Right lobe of liver (tissue), 6 donors: ENCODE data around the gene SNX14. TPM values are rescaled to one million over a fixed set of nuclear protein-coding genes. Genes with fewer than 3 reads are reported as not detected.

Experiments used
- ATAC-seq, 4 donors: fragments of 200-7000 bp; cut with Tn5 transposase; one replicate each; pipeline ENCODE4 v1.9.1; 2020; ENCODE audit warnings: mild to moderate bottlenecking in 4 of 4, moderate library complexity in 4 of 4
- DNase-seq, 3 donors: peaks; one replicate each; pipeline ENCODE4 v3.0.0-alpha.2; 2020
- H3K27ac ChIP-seq, 3 donors: fragments of 200-600 bp; one replicate each; pipeline ENCODE4 v1.8.0; 2022
- H3K27me3 ChIP-seq, 2 donors: fragments of 200-600 bp; one replicate each; pipeline ENCODE4 v1.8.0; 2022
- H3K36me3 ChIP-seq, 4 donors: fragments of 200-600 bp; sonication (generic) in 1 of 4; one replicate each; pipeline versions ENCODE4 v1.5.1 to v1.8.0; 2017 to 2022; ENCODE audit warnings: control low read depth in 1 of 4
- H3K4me1 ChIP-seq, 4 donors: fragments of 200-600 bp; sonication (generic) in 1 of 4; one replicate each; pipeline versions ENCODE4 v1.5.1 to v1.8.0; 2017 to 2022; ENCODE audit warnings: control low read depth in 1 of 4
- H3K4me3 ChIP-seq, 3 donors: fragments of 200-600 bp; one replicate each; pipeline ENCODE4 v1.8.0; 2022
- H3K9me3 ChIP-seq, 4 donors: fragments of 200-600 bp; sonication (generic) in 1 of 4; one replicate each; pipeline versions ENCODE4 v1.5.1 to v1.8.0; 2017 to 2022; ENCODE audit warnings: control low read depth in 1 of 4
- POLR2A ChIP-seq: fragments of 450-650 bp; IDR thresholded peaks from one replicate; pipeline ENCODE4 v1.6.1; 2017; ENCODE audit warnings: antibody characterized with exemption, mild to moderate bottlenecking
- WGBS: methylation state at CpG from one replicate; pipeline ENCODE4 v1.1.6; 2018; ENCODE audit warnings: low coverage, low lambda C conversion rate; ENCODE audit not compliant: insufficient coverage; ENCODE audit errors: missing lambda C conversion rate; 5-methylcytosine and 5-hydroxymethylcytosine counted together
- intact Hi-C, 2 donors: fragments of 100-400 bp; cut with DNase I; formaldehyde crosslinking; loops; one replicate each; pipeline versions ENCODE4 v1.11.2 to v1.14.1; 2022
- total RNA-seq, 6 experiments: library from RNA; depleted of rRNA in 2 of 6; stranded (reverse); fragments of >200 nt in 2 of 6; fragmentation: NEBNext Ultra II Directional in 3 of 6; extraction: Animal tissue kit (Norgen Biotek cat#: 25700) in 3 of 6; gene quantifications; one replicate each; pipeline versions ENCODE4 v1.1.0 to v1.2.4, GENCODE V29; 2016 to 2023
- TF ChIP-seq, protein P1 (sequence below), 4 donors: fragments of 200-600 bp in 3 of 4; fragments of 450-650 bp in 1 of 4; IDR thresholded peaks; one replicate each; pipeline versions ENCODE4 v1.5.1 to v1.8.0; 2016 to 2022; ENCODE audit warnings: antibody characterized with exemption in 4 of 4, mild to moderate bottlenecking in 2 of 4
- donor health status: DM: no; HTN: yes; CAD: no.
- donor health status: DM: no; HTN: no; CAD: no.
- donor health status: DM: no; HTN: no; CAD: no.
- donor health status: DM: no; HTN: yes; CAD: no.
- donor health status: DM: no; HTN: yes; CAD: no.

Gene SNX14
- total RNA-seq, 6 experiments from 2014 or later = 35.0 to 72.5 (median 51.9) TPM

DNA sequence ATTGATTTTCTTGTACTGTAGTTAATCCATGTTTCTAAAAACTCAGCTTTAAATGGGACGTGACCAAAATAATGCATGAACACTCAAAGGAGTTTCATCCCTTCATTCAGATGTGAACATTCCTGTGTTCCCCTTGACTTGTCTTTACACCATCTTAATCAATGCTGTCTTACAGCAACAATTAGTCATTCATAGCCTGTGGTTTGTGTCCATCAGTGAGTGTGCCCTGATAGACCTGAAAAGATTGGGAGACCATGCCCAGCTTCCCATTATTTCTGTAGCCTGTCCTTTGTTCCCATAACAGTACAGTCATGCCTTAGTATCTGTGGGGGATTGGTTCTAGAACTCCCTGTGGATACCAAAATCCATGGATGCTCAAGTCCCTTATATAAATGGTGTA, 119.9 kb downstream of the SNX14 start:
- H3K27me3 ChIP-seq = no peaks in the 10 kb centered on the region
- WGBS = 80% methylated on average over 1 of the region's 1 CpG
- H3K4me1 ChIP-seq = no peaks in the 10 kb centered on the region
- intact Hi-C loops = no loop called here
- H3K4me3 ChIP-seq = no peak overlapping the region
- TF ChIP-seq POLR2A = no peak
- TF ChIP-seq, protein P1, sequence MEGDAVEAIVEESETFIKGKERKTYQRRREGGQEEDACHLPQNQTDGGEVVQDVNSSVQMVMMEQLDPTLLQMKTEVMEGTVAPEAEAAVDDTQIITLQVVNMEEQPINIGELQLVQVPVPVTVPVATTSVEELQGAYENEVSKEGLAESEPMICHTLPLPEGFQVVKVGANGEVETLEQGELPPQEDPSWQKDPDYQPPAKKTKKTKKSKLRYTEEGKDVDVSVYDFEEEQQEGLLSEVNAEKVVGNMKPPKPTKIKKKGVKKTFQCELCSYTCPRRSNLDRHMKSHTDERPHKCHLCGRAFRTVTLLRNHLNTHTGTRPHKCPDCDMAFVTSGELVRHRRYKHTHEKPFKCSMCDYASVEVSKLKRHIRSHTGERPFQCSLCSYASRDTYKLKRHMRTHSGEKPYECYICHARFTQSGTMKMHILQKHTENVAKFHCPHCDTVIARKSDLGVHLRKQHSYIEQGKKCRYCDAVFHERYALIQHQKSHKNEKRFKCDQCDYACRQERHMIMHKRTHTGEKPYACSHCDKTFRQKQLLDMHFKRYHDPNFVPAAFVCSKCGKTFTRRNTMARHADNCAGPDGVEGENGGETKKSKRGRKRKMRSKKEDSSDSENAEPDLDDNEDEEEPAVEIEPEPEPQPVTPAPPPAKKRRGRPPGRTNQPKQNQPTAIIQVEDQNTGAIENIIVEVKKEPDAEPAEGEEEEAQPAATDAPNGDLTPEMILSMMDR (IDR thresholded peaks at IDR 0.05) = no peak
- H3K36me3 ChIP-seq = peaks cover 0 to 5% (median 0%) of the 10 kb centered on the region in 4 donors
- no peak for ATAC-seq
- DNase-seq = no peak
- no peak overlapping the region for H3K27ac ChIP-seq
- no peaks in the 10 kb centered on the region for H3K9me3 ChIP-seq

DNA sequence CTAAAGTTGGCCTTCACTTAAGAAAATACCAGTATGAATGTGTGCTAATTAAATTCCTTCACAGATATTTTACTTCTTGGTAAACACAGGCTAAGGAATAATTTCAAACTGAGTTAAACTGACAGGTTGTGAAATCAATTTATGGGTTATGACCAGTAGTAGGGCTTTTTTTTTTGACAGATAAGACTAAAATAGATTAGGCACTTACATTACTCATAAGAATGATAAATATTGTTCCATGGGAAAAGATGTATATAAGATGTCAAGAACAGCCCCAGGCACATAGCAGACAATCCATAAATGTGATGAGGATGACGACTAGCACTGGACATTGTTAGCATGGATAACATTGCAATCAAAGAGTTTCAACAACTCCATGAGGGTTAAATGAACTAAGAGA, 120.9 kb downstream of the SNX14 start:
- Histone ChIP-seq H3K27ac (no peak overlapping the region), H3K4me3 (no peak overlapping the region), H3K9me3 (no peaks in the 10 kb centered on the region), H3K27me3 (no peaks in the 10 kb centered on the region), H3K4me1 (no peaks in the 10 kb centered on the region), H3K36me3 (peaks cover 0 to 5% (median under 1%) of the 10 kb centered on the region in 4 donors)
- 85% methylated on average over 1 of the region's 1 CpG for WGBS
- DNase-seq (no peak), ATAC-seq (no peak)
- no peak for TF ChIP-seq POLR2A
- TF ChIP-seq, protein P1 (IDR thresholded peaks at IDR 0.05) = no peak
- intact Hi-C loops = no loop called here

DNA sequence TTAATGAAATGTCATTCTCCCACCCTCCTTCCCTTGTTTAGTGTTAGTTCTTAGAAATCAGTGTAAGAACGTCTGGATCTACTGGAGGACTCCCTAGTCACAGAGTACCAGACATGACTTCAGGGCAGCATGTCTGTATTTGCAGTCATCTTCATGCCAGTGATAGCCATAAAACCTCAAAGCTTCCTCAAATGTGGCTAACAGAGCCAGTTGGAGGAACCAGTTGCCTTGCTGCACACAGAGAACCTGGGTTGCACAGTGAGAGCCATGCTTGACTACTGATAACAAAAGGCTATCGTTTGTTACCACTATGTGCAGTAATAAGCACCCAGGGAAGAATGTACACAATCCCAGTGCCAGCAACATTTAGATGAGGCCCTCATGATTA, 123.6 kb downstream of the SNX14 start:
- intact Hi-C loops = no loop called here
- TF ChIP-seq POLR2A = no peak
- TF ChIP-seq, protein P1 (IDR thresholded peaks at IDR 0.05) = no peak
- no peak overlapping the region for H3K4me3 ChIP-seq
- peaks cover 0 to 16% (median 4%) of the 10 kb centered on the region in 4 donors for H3K36me3 ChIP-seq
- ATAC-seq = no peak
- H3K4me1 ChIP-seq = no peaks in the 10 kb centered on the region
- H3K9me3 ChIP-seq = no peaks in the 10 kb centered on the region
- no peaks in the 10 kb centered on the region for H3K27me3 ChIP-seq
- no peak overlapping the region for H3K27ac ChIP-seq
- no peak for DNase-seq
- 67% methylated on average over 2 of the region's 2 CpGs for WGBS

DNA sequence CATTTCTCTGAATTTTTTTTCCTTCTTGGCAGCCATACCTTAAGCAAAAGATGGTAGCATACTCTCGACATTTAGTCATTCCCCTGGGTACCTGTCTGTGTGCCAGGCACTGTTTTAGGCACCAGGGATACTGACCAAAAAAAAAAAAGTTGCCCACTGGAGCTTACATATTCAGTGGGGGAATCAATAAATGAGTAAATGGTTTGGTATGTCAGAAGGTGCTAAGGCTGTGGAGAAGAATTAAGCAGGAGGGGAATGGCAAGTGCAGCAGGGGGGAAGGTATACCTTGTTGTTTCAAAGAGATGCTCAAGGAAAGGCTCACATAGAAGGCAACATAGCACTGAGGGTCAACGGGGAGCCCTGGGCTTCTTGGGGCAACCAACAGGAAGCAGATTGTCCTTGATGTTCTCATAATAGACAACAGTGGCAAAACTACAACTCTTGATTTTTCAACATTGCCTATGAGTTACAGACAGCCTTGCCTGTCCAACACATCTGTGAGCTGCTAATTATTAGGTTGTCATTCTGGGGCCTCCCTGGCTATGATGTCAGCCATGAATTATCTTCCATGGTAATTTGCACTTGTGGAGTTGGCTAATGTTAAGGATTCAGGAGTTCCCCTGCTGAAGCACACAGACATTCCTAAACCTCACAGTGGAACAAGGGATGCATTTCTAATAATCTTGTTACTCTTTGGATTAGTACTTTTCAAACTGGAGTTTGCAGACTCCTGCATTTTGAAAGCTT, 124.2 kb downstream of the SNX14 start:
- Histone ChIP-seq H3K27me3 (no peaks in the 10 kb centered on the region), H3K36me3 (peaks cover 0 to 16% (median 4%) of the 10 kb centered on the region in 4 donors), H3K9me3 (no peaks in the 10 kb centered on the region), H3K27ac (no peak overlapping the region), H3K4me1 (no peaks in the 10 kb centered on the region), H3K4me3 (no peak overlapping the region)
- no peak for DNase-seq
- no peak for ATAC-seq
- TF ChIP-seq POLR2A = no peak
- TF ChIP-seq, protein P1 (IDR thresholded peaks at IDR 0.05) = no peak
- intact Hi-C loops = loop anchor here in 1 of 2 donors (10.0 kb wide), 1 partner anchor 65 kb away; no protein-coding TSS in a partner anchor
- 72% methylated on average over 2 of the region's 2 CpGs for WGBS
